K562 (cell line): ENCODE data around the gene CDK11B. TPM values are rescaled to one million over a fixed set of nuclear protein-coding genes. Genes with fewer than 3 reads are reported as not detected.

Experiments
- ATAC-seq: fragments of 200-7000 bp; cut with Tn5 transposase; 3 replicates; pipeline ENCODE4 v1.9.1; 2020; ENCODE audit warnings: moderate library complexity
- BruUV-seq: library from RNA; stranded (reverse); fragments of 400-500 nt; replicated peaks from 2 replicates; lab custom pipeline; 2021; lab: Mats Ljungman, UMichigan
- CTCF ChIA-PET: fragments of 300-600 bp; formaldehyde crosslinking; extraction: SDS; loops from one replicate; lab custom pipeline; 2021; ENCODE audit warnings: low intra/inter-chr PET ratio; lab: Yijun Ruan, JAX
- POLR2A ChIA-PET: fragments of 300-600, 350-650 bp; sonication (Branson Sonifier 250); formaldehyde crosslinking; extraction: SDS; loops from one replicate; lab custom pipeline; 2021; ENCODE audit warnings: antibody characterized with exemption, inconsistent platforms; lab: Yijun Ruan, JAX
- DNase-seq, 4 experiments: peaks; one replicate each; pipeline versions ENCODE4 v3.0.0 to v3.0.0-alpha.2; 2011 to 2018; ENCODE audit warnings: low spot score in 3 of 4, mixed read lengths in 3 of 4; ENCODE audit errors: extremely low read depth in 1 of 4
- FAIRE-seq: peaks from 2 replicates; lab custom pipeline; 2011; peaks lifted over from hg19 to GRCh38; lab: Jason Lieb, UNC
- H2AFZ ChIP-seq: 2 replicates; pipeline ENCODE4 v1.6.0; 2011; ENCODE audit warnings: low read depth, low read length, control low read depth, inconsistent platforms
- H3K27ac ChIP-seq: fragments of 200-600 bp; 3 replicates; pipeline ENCODE4 v1.8.0; 2011; ENCODE audit warnings: low read depth, mild to moderate bottlenecking, control low read depth, inconsistent platforms, low read length, moderate library complexity, mixed read lengths; ENCODE audit errors: extremely low read depth
- H3K27me3 ChIP-seq, 2 experiments: fragments of 300-600 bp in 1 of 2; 2 replicates in 1 of 2; 3 replicates in 1 of 2; pipeline versions ENCODE4 v1.6.0 to v1.8.0; 2011; ENCODE audit warnings: inconsistent platforms in 2 of 2, low read length in 2 of 2, mild to moderate bottlenecking in 1 of 2, mixed read lengths in 1 of 2, moderate library complexity in 1 of 2; ENCODE audit not compliant: control insufficient read depth in 2 of 2, insufficient read depth in 2 of 2
- H3K36me3 ChIP-seq: fragments of 300-600 bp; 3 replicates; pipeline ENCODE4 v1.8.0; 2011; ENCODE audit warnings: mild to moderate bottlenecking, low read length, inconsistent platforms; ENCODE audit not compliant: control insufficient read depth, insufficient read depth
- H3K4me1 ChIP-seq, 2 experiments: fragments of 200-600 bp in 1 of 2; replicated peaks in 1 of 2; 2 replicates in 1 of 2; 3 replicates in 1 of 2; pipeline versions ENCODE4 v1.5.1 to v1.8.0; 2011; ENCODE audit warnings: inconsistent platforms in 2 of 2, low read length in 2 of 2, mild to moderate bottlenecking in 1 of 2, mixed read lengths in 1 of 2, moderate library complexity in 1 of 2; ENCODE audit not compliant: control insufficient read depth in 2 of 2, insufficient read depth in 2 of 2
- H3K4me2 ChIP-seq: 2 replicates; pipeline ENCODE4 v1.6.1; 2011; ENCODE audit warnings: low read length, control low read depth, inconsistent platforms, mixed read lengths; ENCODE audit not compliant: insufficient read depth
- H3K4me3 ChIP-seq: fragments of 200-600 bp; sonication (generic), shearing (Covaris generic); 2 replicates; pipeline ENCODE4 v1.5.1; 2016; ENCODE audit warnings: control low read depth, inconsistent platforms
- H3K79me2 ChIP-seq: fragments of 200-600 bp; 3 replicates; pipeline ENCODE4 v1.8.0; 2011; ENCODE audit warnings: low read length, inconsistent platforms; ENCODE audit not compliant: control insufficient read depth, insufficient read depth
- H3K9ac ChIP-seq, 2 experiments: 2 replicates each; pipeline versions ENCODE4 v1.6.0 to v1.6.1; 2011; ENCODE audit warnings: low read depth in 2 of 2, low read length in 2 of 2, control low read depth in 1 of 2, inconsistent platforms in 1 of 2, mild to moderate bottlenecking in 1 of 2, mixed read lengths in 1 of 2; ENCODE audit not compliant: insufficient read depth in 1 of 2
- H3K9me1 ChIP-seq: one replicate; pipeline ENCODE4 v1.6.0; 2011; ENCODE audit warnings: inconsistent platforms, mild to moderate bottlenecking, low read length, moderate library complexity; ENCODE audit not compliant: control insufficient read depth, insufficient read depth
- H3K9me3 ChIP-seq: replicated peaks from 2 replicates; pipeline ENCODE4 v1.5.1; 2011; ENCODE audit warnings: low read depth, low read length, inconsistent platforms; ENCODE audit not compliant: control insufficient read depth, insufficient read depth
- H4K20me1 ChIP-seq: replicated peaks from 2 replicates; pipeline ENCODE4 v1.6.1; 2011; ENCODE audit warnings: low read length, inconsistent platforms, mixed read lengths; ENCODE audit not compliant: control insufficient read depth, insufficient read depth
- ARNT ChIP-seq, 2 experiments: fragments of 450-650 bp; IDR thresholded peaks; 2 replicates each; pipeline ENCODE4 v1.6.1; 2016; ENCODE audit warnings: mild to moderate bottlenecking in 1 of 2
- BRCA1 ChIP-seq, 2 experiments: fragments of 450-650 bp in 1 of 2; sonication (generic) in 1 of 2; formaldehyde crosslinking in 1 of 2; IDR thresholded peaks; 2 replicates each; pipeline versions ENCODE4 v1.5.0 to v1.6.1; 2017 to 2020; ENCODE audit warnings: mild to moderate bottlenecking in 1 of 2, missing genetic modification reagents in 1 of 2
- HLTF ChIP-seq: fragments of 450-650 bp; IDR thresholded peaks from 2 replicates; pipeline ENCODE4 v1.6.1; 2016
- MAFG ChIP-seq: fragments of 450-650 bp; conservative IDR thresholded peaks from 2 replicates; pipeline ENCODE4 v1.6.1; 2016; ENCODE audit warnings: missing genetic modification characterization, missing compliant biosample characterization
- SRSF9 ChIP-seq: fragments of 200-400 bp; formaldehyde crosslinking; IDR thresholded peaks from 2 replicates; pipeline ENCODE4 v1.6.1; 2017; ENCODE audit warnings: low read depth, low read length, borderline replicate concordance
- ZC3H11A ChIP-seq: IDR thresholded peaks from 2 replicates; pipeline ENCODE4 v1.6.1; 2012; ENCODE audit warnings: low read depth, low read length, improper control_type of control experiment
- ZNF146 ChIP-seq: IDR thresholded peaks from one replicate; pipeline ENCODE4 v1.6.1; 2018; ENCODE audit warnings: missing compliant biosample characterization; ENCODE audit not compliant: unreplicated experiment
- ZNF699 ChIP-seq: fragments of 250-450 bp; sonication (Bioruptor Pico); IDR thresholded peaks from 2 replicates; pipeline ENCODE4 v1.8.0; 2021; ENCODE audit warnings: mild to moderate bottlenecking, moderate library complexity; ENCODE audit not compliant: insufficient replicate concordance
- WGBS: fragments of 100-300 bp; shearing (Covaris generic); methylation state at CpG from one replicate; pipeline ENCODE4 v1.1.6; 2016; ENCODE audit warnings: low coverage, mixed read lengths; ENCODE audit not compliant: insufficient coverage; ENCODE audit errors: missing lambda C conversion rate; 5-methylcytosine and 5-hydroxymethylcytosine counted together
- in situ Hi-C: fragments of 300-500 bp; cut with MboI; formaldehyde crosslinking; loops from 4 replicates; pipeline ENCODE4 v1.15.0; 2018; ENCODE audit warnings: inconsistent platforms, mixed read lengths
- intact Hi-C: fragments of 100-400 bp; cut with micrococcal nuclease; formaldehyde crosslinking; loops from 2 replicates; pipeline ENCODE4 v1.14.2; 2022
- polyA plus RNA-seq, 8 experiments: library from polyadenylated mRNA; depleted of rRNA in 4 of 8; stranded (reverse) in 5 of 8; unstranded in 3 of 8; fragments of >200 nt; fragmentation: Nextera tagmentation in 2 of 8; fragmentation: Illumina TruSeq in 1 of 8; extraction: Ambion mirVana in 2 of 8; extraction: Trizol in 1 of 8; gene quantifications; 2 replicates each; pipeline versions ENCODE4 v1.2.1 to v1.2.3, GENCODE V29; 2011 to 2014; ENCODE audit warnings: inconsistent platforms in 1 of 8, missing spikeins in 1 of 8
- total RNA-seq, 7 experiments: library from RNA; depleted of rRNA in 6 of 7; stranded (reverse); fragments of >200 nt in 6 of 7; fragmentation: Illumina TruSeq in 2 of 7; extraction: Trizol in 2 of 7; gene quantifications; 2 replicates each; pipeline versions ENCODE4 v1.2.1 to v1.2.3, GENCODE V29; 2011 to 2021; ENCODE audit warnings: low replicate concordance in 1 of 7
- TF ChIP-seq, protein P1 (sequence below), 2 experiments: IDR thresholded peaks; 2 replicates each; pipeline ENCODE4 v1.6.1; 2011; ENCODE audit warnings: borderline replicate concordance in 1 of 2, control low read depth in 1 of 2, low read depth in 1 of 2, low read length in 1 of 2, mild to moderate bottlenecking in 1 of 2, mixed read lengths in 1 of 2, moderate library complexity in 1 of 2; ENCODE audit not compliant: insufficient read depth in 1 of 2, insufficient read length in 1 of 2, poor library complexity in 1 of 2, severe bottlenecking in 1 of 2; ENCODE audit errors: extremely low read depth in 1 of 2
- TF ChIP-seq, protein P2 (sequence below): fragments of 200-800 bp; sonication (Bioruptor generic); IDR thresholded peaks from 2 replicates; pipeline ENCODE4 v1.6.1; 2017; ENCODE audit warnings: missing genetic modification characterization, missing compliant biosample characterization
- TF ChIP-seq, protein P3 (sequence below): sonication (generic); formaldehyde crosslinking; IDR thresholded peaks from 2 replicates; pipeline ENCODE4 v1.8.0; 2022; ENCODE audit warnings: mild to moderate bottlenecking, missing genetic modification reagents
- TF ChIP-seq, protein P4 (sequence below), 2 experiments: fragments of 200-800 bp in 1 of 2; sonication (Bioruptor generic) in 1 of 2; sonication (generic) in 1 of 2; formaldehyde crosslinking in 1 of 2; IDR thresholded peaks in 1 of 2; conservative IDR thresholded peaks in 1 of 2; 2 replicates each; pipeline versions ENCODE4 v1.5.0 to v1.6.1; 2016 to 2020; ENCODE audit warnings: missing compliant biosample characterization in 1 of 2, missing genetic modification characterization in 1 of 2, missing genetic modification reagents in 1 of 2
- TF ChIP-seq, protein P5 (sequence below): fragments of 250-450 bp; sonication (Bioruptor Pico); IDR thresholded peaks from 2 replicates; pipeline ENCODE4 v1.8.0; 2021; ENCODE audit warnings: moderate library complexity, mild to moderate bottlenecking, inconsistent platforms
- TF ChIP-seq, protein P6 (sequence below): fragments of 250-450 bp; sonication (Bioruptor Pico); IDR thresholded peaks from 2 replicates; pipeline ENCODE4 v1.8.0; 2022; ENCODE audit warnings: moderate library complexity, mild to moderate bottlenecking, inconsistent platforms

Gene CDK11B
- total and polyA plus RNA-seq, 9 of the 15 experiments (the other 6 are each of a cell fraction or from before 2014, with no cell fraction given) = 2.8 to 52.2 (median 19.5) TPM

DNA sequence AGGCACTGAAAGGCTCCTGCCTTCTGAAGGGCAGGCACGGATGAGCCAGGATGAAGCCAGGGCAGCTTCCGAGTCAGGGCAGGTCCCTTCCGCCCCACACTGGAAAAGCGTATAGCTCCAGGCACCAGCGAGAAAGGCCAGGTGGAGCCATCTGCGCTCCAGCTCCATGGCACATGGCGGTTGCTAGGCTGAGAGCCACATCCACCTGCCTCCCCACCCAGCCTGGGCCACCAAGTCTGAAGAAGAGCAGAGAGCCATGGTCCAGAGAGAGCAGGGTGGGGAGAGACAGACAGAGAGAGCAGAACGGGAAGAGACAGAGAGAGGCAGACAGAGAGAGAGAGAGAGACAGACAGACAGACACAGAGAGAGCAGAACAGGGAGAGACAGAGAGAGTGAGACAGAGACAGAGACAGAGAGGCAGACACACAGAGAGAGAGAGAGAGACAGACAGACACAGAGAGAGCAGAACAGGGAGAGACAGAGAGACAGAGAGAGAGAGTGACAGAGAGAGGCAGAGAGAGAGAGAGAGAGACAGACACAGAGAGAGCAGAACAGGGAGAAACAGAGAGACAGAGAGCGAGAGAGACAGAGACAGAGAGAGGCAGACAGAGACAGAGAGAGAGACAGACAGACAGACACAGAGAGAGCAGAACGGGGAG, 64.1 kb downstream of the CDK11B start:
- peak; percentile 31 for ATAC-seq
- Histone ChIP-seq H2AFZ (peak overlapping the region; percentile 44), H3K79me2 (no peaks in the 10 kb centered on the region), H3K9ac (peak overlapping the region in 1 of 2 experiments; percentile 76; a peak in 2 of 4 replicates), H3K9me1 (no peaks in the 10 kb centered on the region), H3K36me3 (no peaks in the 10 kb centered on the region), H4K20me1 (no peaks in the 10 kb centered on the region; the same call in 1 of the 2 replicates), H3K27ac (no peak overlapping the region; the same call in 2 of the 3 replicates), H3K4me3 (no peak overlapping the region), H3K4me1 (peaks cover 11 to 46% of the 10 kb centered on the region in 2 experiments; a peak in 4 of 5 replicates), H3K4me2 (no peak overlapping the region), H3K27me3 (no peaks in the 10 kb centered on the region), H3K9me3 (peaks cover 2% of the 10 kb centered on the region; the same call in 1 of the 2 replicates)
- 41% methylated on average over 9 of the region's 10 CpGs for WGBS
- CTCF ChIA-PET = no interaction called here
- intact Hi-C loops = no loop called here
- FAIRE-seq = peak; percentile 71
- peak in 1 of 4 experiments; percentile 12 for DNase-seq
- no TSS peak for BruUV-seq
- in situ Hi-C loops = no loop called here
- POLR2A ChIA-PET = interaction anchor here (0.7 kb wide), 1 partner anchor 443 kb away, joined by 3 read pairs; no protein-coding TSS in a partner anchor
- no peak for TF ChIP-seq ZC3H11A
- TF ChIP-seq, protein P1, sequence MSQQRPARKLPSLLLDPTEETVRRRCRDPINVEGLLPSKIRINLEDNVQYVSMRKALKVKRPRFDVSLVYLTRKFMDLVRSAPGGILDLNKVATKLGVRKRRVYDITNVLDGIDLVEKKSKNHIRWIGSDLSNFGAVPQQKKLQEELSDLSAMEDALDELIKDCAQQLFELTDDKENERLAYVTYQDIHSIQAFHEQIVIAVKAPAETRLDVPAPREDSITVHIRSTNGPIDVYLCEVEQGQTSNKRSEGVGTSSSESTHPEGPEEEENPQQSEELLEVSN (IDR thresholded peaks at IDR 0.05; ENCODE audit: borderline replicate concordance in 1 of 2, extremely low read depth in 1 of 2, insufficient read depth in 1 of 2, insufficient read length in 1 of 2, low read depth in 1 of 2, low read length in 1 of 2, poor library complexity in 1 of 2, severe bottlenecking in 1 of 2) = peak in 1 of 2 experiments; percentile 58
- TF ChIP-seq, protein P2, sequence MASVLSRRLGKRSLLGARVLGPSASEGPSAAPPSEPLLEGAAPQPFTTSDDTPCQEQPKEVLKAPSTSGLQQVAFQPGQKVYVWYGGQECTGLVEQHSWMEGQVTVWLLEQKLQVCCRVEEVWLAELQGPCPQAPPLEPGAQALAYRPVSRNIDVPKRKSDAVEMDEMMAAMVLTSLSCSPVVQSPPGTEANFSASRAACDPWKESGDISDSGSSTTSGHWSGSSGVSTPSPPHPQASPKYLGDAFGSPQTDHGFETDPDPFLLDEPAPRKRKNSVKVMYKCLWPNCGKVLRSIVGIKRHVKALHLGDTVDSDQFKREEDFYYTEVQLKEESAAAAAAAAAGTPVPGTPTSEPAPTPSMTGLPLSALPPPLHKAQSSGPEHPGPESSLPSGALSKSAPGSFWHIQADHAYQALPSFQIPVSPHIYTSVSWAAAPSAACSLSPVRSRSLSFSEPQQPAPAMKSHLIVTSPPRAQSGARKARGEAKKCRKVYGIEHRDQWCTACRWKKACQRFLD = no peak
- TF ChIP-seq ARNT (IDR thresholded peaks at IDR 0.05) = no peak
- no peak for TF ChIP-seq ZNF146
- TF ChIP-seq, protein P3, sequence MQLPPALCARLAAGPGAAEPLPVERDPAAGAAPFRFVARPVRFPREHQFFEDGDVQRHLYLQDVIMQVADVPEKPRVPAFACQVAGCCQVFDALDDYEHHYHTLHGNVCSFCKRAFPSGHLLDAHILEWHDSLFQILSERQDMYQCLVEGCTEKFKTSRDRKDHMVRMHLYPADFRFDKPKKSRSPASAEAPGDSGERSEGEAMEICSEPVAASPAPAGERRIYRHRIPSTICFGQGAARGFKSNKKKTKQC (CRISPR knock-in tag) = no peak
- TF ChIP-seq HLTF = no peak
- TF ChIP-seq SRSF9 = no peak
- TF ChIP-seq, protein P4, sequence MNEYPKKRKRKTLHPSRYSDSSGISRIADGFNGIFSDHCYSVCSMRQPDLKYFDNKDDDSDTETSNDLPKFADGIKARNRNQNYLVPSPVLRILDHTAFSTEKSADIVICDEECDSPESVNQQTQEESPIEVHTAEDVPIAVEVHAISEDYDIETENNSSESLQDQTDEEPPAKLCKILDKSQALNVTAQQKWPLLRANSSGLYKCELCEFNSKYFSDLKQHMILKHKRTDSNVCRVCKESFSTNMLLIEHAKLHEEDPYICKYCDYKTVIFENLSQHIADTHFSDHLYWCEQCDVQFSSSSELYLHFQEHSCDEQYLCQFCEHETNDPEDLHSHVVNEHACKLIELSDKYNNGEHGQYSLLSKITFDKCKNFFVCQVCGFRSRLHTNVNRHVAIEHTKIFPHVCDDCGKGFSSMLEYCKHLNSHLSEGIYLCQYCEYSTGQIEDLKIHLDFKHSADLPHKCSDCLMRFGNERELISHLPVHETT (CRISPR knock-in tag; conservative IDR thresholded peaks at IDR 0.05 in 1 of 2, IDR thresholded peaks at IDR 0.05 in 1 of 2) = no peak
- TF ChIP-seq, protein P5, sequence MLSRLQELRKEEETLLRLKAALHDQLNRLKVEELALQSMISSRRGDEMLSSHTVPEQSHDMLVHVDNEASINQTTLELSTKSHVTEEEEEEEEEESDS (CRISPR knock-in tag) = no peak
- TF ChIP-seq, protein P6, sequence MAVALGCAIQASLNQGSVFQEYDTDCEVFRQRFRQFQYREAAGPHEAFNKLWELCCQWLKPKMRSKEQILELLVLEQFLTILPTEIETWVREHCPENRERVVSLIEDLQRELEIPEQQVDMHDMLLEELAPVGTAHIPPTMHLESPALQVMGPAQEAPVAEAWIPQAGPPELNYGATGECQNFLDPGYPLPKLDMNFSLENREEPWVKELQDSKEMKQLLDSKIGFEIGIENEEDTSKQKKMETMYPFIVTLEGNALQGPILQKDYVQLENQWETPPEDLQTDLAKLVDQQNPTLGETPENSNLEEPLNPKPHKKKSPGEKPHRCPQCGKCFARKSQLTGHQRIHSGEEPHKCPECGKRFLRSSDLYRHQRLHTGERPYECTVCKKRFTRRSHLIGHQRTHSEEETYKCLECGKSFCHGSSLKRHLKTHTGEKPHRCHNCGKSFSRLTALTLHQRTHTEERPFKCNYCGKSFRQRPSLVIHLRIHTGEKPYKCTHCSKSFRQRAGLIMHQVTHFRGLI (CRISPR knock-in tag) = no peak
- TF ChIP-seq MAFG (tag) = no peak
- TF ChIP-seq ZNF699 (CRISPR knock-in tag) = no peak
- TF ChIP-seq BRCA1 (IDR thresholded peaks at IDR 0.05) = no peak
- no peak for TF ChIP-seq BRCA1 (CRISPR knock-in tag; IDR thresholded peaks at IDR 0.05)
